Measurements from ENCODE around the gene GATA1. TPM values are rescaled to one million over a fixed set of nuclear protein-coding genes. Genes with fewer than 3 reads are reported as not detected.

Gene GATA1
- total RNA-seq, 1 experiment from 2014 or later, result 0.34 TPM

DNA sequence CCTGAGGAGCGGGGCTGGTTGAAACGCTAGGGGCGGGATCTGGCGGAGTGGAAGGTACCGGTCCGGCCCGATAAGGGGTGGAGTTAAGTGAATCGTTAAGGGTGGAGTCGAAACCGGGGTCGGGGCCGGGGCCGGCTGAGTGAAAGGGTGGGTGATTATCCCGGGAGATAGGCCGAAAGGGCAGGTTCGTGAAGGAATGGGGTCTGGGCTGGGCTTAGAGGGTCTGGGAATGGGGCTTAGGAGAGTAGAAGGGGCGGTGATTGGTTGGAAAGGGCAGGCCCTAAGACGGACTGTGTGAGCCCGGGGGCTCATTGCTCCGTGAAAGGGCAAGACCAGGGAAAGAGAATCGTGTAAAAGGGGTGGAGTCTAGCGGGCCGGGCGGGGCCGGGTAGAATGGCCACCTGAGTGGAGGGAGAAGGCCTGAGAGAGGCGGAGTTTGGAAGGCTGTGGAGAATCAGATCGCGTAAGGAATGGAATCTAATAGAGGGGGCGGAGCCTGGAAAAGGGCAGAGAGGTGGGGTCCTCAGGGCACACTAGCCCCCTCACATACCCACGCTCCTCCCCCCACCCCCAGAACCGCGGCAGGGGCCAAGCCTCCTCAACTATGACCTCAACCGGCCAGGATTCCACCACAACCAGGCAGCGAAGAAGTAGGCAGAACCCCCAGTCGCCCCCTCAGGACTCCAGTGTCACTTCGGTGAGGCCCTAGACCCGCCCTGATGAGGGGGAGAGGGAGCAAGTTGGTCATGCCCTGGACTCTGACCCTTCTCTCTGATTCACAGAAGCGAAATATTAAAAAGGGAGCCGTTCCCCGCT is 15.9 kb downstream of the GATA1 start:
- peak overlapping the region; percentile 80 for H3K27ac ChIP-seq (ENCODE audit: low read depth, low read length)
- peak overlapping the region; percentile 83 for H3K9ac ChIP-seq (ENCODE audit: low read length)
- BruUV-seq (replicated peaks), result TSS peak; percentile 68
- no peaks in the 10 kb centered on the region for H3K9me3 ChIP-seq (ENCODE audit: control insufficient read depth in 1 of 2, insufficient read depth in 1 of 2, low read depth in 1 of 2, low read length in 2 of 2)
- no peaks in the 10 kb centered on the region for H4K20me1 ChIP-seq (ENCODE audit: insufficient read depth)
- H3K4me1 ChIP-seq (ENCODE audit: control insufficient read depth in 1 of 2, insufficient read depth in 2 of 2, low read length in 2 of 2), result peaks cover 9 to 14% of the 10 kb centered on the region in 2 experiments; a peak in 2 of 4 replicates
- peaks cover 2% of the 10 kb centered on the region; the same call in 1 of the 2 replicates for H3K79me2 ChIP-seq (ENCODE audit: insufficient read depth, low read length)
- ChIA-PET CTCF (no interaction called here), RAD21 (ENCODE audit: low non-redundant PET in 1 of 2, low total read pairs in 2 of 2, uncharacterized antibody in 2 of 2, unreplicated experiment in 2 of 2) (no interaction called here), POLR2A (interaction anchor here (0.6 to 2.2 kb wide), 5 partner anchors 65 to 434 kb away, joined by 3 to 7 read pairs (median 4); partner anchors contain the start of genes GRIPAP1, PQBP1, SUV39H1 and TIMM17B)
- no peaks in the 10 kb centered on the region; a peak in 2 of 4 replicates for H3K36me3 ChIP-seq (ENCODE audit: control insufficient read depth in 1 of 2, insufficient read depth in 2 of 2, low read length in 2 of 2)
- H2AFZ ChIP-seq (ENCODE audit: low read depth, low read length, poor library complexity, severe bottlenecking), result no peak overlapping the region
- H3K9me2 ChIP-seq (ENCODE audit: insufficient read depth), result no peaks in the 10 kb centered on the region
- peak; percentile 57 for DNase-seq (ENCODE audit: low read depth, low spot score)
- H3K4me3 ChIP-seq (replicated peaks in 1 of 2; ENCODE audit: low read depth in 1 of 2, low read length in 2 of 2), result peak overlapping the region; percentile 68 to 71
- peak; percentile 72 for ATAC-seq
- TF ChIP-seq POLR2AphosphoS5 (IDR thresholded peaks at IDR 0.05; ENCODE audit: low read depth, low read length) (peak; percentile 77; the same call in 1 of the 2 replicates), ZBTB33 (IDR thresholded peaks at IDR 0.05; ENCODE audit: extremely low read depth, insufficient replicate concordance, low read length) (no peak), POLR2A (IDR thresholded peaks at IDR 0.05; ENCODE audit: borderline replicate concordance, extremely low read depth, insufficient read depth, insufficient read length) (peak; percentile 47), YY1 (IDR thresholded peaks at IDR 0.05; ENCODE audit: extremely low read depth, insufficient replicate concordance, low read depth, low read length) (no peak)
- intact Hi-C loops (cut with micrococcal nuclease), result loop anchor here (10.0 kb wide), 1 partner anchor 93 kb away; the partner anchor contains the start of genes PQBP1 and TIMM17B
- no peaks in the 10 kb centered on the region for H3K27me3 ChIP-seq (ENCODE audit: insufficient read depth, low read length)
- H3K4me2 ChIP-seq (ENCODE audit: low read length), result peak overlapping the region; percentile 82
